Activated T-cell treated with anti-CD3 and anti-CD28 coated beads, Interleukin-2, amount 50 U/mL, for 72 hours (primary cell): Measurements from ENCODE around the gene HINT1. TPM values are rescaled to one million over a fixed set of nuclear protein-coding genes. Genes with fewer than 3 reads are reported as not detected.
"Not testable (repeated sequence)": the region's sequence is repeated elsewhere in the genome, so short reads cannot be mapped to it uniquely, and the experiment has no call there.

Experiments
- ATAC-seq, 2 donors: fragments of 150-1000 bp; cut with Tn5 transposase; replicated peaks in 1 of 2; 2 replicates each; pipeline ENCODE4 v1.10.0; 2021; ENCODE audit warnings: moderate library complexity in 2 of 2, mild to moderate bottlenecking in 1 of 2
- DNase-seq, 2 donors: peaks; one replicate each; pipeline ENCODE4 v3.0.0; 2021 to 2022; ENCODE audit warnings: mixed read lengths in 1 of 2
- H3K27ac Mint-ChIP-seq: one replicate; pipeline ENCODE4 v1.8.0; 2022; ENCODE audit warnings: mild to moderate bottlenecking, moderate library complexity, mixed read lengths
- H3K27me3 Mint-ChIP-seq: one replicate; pipeline ENCODE4 v1.8.0; 2022; ENCODE audit warnings: low read depth, mixed read lengths
- H3K36me3 Mint-ChIP-seq, 2 donors: one replicate each; pipeline ENCODE4 v1.8.0; 2022; ENCODE audit warnings: mixed read lengths in 2 of 2, mild to moderate bottlenecking in 1 of 2; ENCODE audit not compliant: insufficient read depth in 2 of 2
- H3K4me1 Mint-ChIP-seq: one replicate; pipeline ENCODE4 v1.8.0; 2022; ENCODE audit warnings: low read depth, mixed read lengths
- H3K4me3 Mint-ChIP-seq, 2 donors: one replicate each; pipeline ENCODE4 v1.8.0; 2022; ENCODE audit warnings: mild to moderate bottlenecking in 2 of 2, mixed read lengths in 2 of 2, moderate library complexity in 2 of 2
- H3K9me3 Mint-ChIP-seq, 2 donors: one replicate each; pipeline ENCODE4 v1.8.0; 2022; ENCODE audit warnings: mixed read lengths in 2 of 2
- total RNA-seq, 2 donors: library from RNA; stranded (reverse); gene quantifications; one replicate each; pipeline ENCODE4 v1.2.3, GENCODE V29; 2022

Gene HINT1
- total RNA-seq, 2 donors from 2014 or later: 269 to 292 TPM

DNA sequence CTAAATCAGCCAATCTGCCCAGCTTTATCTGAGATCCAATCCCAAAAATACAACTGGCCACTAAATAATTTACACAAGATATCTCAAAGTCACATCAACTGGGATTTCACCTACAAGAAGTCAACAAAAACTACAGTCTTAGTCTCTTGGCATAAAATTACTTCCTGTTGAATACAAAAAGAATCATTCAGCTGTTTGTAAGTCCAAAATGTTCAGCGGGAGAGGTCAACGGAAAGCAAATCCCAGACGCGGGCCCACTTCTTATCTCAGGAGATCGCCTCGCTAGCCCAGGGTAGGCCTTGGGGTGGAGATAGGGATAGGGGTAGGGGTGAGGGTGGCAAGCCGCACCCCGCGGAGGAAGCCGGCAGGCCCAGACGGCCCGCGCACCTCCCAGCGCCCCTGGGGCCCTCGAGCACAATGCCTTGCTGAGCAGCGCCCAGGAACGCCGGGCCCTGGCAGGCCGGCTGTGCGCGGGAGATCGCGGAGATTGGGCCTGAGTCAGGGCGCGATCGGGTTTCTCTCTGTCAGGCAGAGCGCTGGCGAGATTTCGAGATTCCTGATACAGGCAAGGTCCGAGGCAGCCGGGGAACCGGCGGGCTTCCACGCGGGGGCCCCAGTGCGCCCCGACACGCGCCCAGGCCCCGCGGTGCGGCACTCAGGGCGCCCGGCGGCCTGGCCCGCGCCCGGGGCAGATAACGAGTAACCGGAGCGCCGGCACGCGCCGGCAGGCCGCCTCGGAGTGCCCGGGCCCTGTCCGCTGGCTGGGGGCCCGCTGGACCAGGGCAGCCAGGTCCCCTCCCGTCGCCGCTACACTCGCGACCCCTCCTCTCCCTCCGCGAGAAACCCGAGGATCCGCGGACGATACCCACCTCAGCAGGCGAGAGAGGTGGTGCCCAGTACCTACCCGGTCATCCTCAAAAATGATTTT, 601 bp downstream of the HINT1 start:
- DNase-seq: peak; percentile 75 to 76
- Mint-ChIP-seq H3K27me3 (no peaks in the 10 kb centered on the region), H3K4me1 (peaks cover 57% of the 10 kb centered on the region), H3K27ac (peak overlapping the region; percentile 99), H3K9me3 (peaks cover 0 to 2% of the 10 kb centered on the region in 2 donors), H3K4me3 (peak overlapping the region; percentile 96 to 97), H3K36me3 (peaks cover 9 to 29% of the 10 kb centered on the region in 2 donors)
- ATAC-seq: peak; percentile 80 to 81

DNA sequence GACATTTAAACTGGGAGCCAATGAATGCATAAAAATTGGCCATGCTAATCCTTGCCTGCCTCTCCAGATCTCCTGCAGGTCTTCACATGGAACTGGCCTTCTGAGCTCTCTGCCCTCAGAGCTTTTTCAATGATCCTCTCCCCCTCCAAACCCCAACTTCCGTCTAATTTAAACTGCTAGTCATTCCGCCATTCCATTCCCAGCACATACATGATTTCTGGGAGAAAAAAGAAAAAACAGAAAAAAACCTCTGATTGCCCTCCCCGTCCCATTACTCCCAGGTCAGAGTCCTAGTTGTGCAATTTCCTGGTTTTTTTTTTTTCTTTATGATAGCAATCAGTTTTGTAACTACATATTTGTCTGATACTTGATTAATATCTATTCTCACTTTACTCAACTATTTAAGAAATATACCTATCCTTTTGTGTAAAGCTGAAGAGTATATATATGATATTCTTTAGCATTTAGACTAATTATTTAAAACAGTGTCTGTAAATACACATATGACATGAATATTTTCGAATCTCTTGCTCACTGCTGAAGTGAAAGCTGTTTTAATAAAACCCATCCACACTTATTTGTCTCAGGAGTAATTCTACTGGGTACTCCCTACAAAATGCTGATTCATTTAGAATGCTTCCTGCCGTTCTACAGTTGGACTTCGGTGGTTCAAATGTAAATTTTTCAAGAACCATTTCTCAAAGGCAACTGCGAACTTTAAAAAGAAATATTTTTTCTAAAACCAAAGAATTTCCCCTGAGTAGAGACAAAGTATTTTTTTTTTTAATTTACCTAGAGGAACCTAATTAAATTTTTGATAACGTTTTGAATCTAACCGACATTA, 1.6 kb downstream of the HINT1 start:
- Mint-ChIP-seq H3K4me1 (peaks cover 48% of the 10 kb centered on the region), H3K27me3 (no peaks in the 10 kb centered on the region), H3K4me3 (peak overlapping the region; percentile 94 to 96), H3K27ac (peak overlapping the region; percentile 98), H3K36me3 (peaks cover 16 to 38% of the 10 kb centered on the region in 2 donors), H3K9me3 (no peaks in the 10 kb centered on the region)
- DNase-seq (no peak), ATAC-seq (no peak)

DNA sequence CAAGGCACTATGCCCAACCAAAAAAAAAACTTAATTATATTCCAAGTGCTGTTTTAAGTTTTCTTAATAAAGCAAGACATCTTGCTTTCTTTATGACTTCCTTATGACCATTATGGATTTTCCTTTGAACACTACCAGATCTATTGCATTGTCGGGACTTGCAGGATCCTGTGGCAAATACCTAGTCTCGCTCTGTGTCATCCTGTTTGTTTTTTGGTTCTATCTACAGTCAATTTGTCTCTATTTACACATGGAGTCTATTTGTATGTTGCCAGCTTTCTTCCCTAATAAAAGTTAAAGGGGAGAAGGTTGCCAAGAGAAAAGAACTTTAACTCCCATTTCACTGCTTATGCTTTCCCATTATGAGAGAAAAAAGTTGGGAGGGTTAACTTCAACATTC, 4.9 kb downstream of the HINT1 start:
- peak overlapping the region; percentile 81 for H3K27ac Mint-ChIP-seq
- no peaks in the 10 kb centered on the region for H3K27me3 Mint-ChIP-seq
- H3K4me3 Mint-ChIP-seq: no peak overlapping the region
- peaks cover 30% of the 10 kb centered on the region for H3K4me1 Mint-ChIP-seq
- no peaks in the 10 kb centered on the region for H3K9me3 Mint-ChIP-seq
- peaks cover 18 to 42% of the 10 kb centered on the region in 2 donors for H3K36me3 Mint-ChIP-seq
- DNase-seq (no peak), ATAC-seq (no peak)

DNA sequence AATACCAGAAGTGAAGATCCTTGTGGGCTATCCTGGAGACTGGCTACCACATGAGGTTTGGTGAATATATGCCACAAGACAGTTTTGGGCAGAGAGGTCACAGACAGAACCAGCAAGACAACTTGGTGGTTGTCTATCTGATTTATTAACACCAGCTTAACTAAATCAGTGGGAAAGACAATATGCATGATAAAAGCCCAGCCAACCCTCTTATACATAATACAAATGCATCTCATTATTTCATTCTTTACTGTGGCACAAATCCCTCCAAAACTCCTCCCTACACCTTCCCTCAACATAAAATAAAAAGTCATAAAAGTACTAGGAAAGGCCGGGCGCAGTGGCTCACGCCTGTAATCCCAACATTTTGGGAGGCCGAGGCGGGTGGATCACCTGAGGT, 8.1 kb downstream of the HINT1 start:
- Mint-ChIP-seq H3K4me3 (no peak overlapping the region), H3K9me3 (no peaks in the 10 kb centered on the region), H3K4me1 (peaks cover 13% of the 10 kb centered on the region), H3K36me3 (peaks cover 15 to 27% of the 10 kb centered on the region in 2 donors), H3K27ac (no peak overlapping the region), H3K27me3 (no peaks in the 10 kb centered on the region)
- ATAC-seq (no peak), DNase-seq (no peak)

DNA sequence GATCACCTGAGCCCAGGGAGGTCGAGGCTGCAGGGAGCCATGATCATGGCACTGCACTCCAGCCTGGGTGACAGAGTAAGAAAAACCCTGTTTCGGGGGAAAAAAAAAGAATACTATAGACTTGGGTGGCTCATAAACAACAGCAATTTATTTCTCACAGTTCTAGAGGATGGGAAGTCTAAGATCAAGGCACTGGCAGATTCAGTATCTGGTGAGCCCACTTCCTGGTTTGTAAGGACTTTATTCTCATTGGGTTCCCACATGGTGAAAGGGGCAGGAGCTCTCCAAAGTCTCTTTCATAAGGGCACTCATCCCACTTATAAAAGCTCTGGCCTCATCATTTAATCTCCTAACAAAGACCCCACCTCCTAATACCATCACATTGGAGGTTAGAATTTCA, 8.7 kb downstream of the HINT1 start:
- Mint-ChIP-seq H3K4me3 (no peak overlapping the region), H3K27ac (no peak overlapping the region), H3K9me3 (no peaks in the 10 kb centered on the region), H3K36me3 (peaks cover 13 to 23% of the 10 kb centered on the region in 2 donors), H3K27me3 (no peaks in the 10 kb centered on the region), H3K4me1 (peaks cover 7% of the 10 kb centered on the region)
- DNase-seq: no peak
- no peak for ATAC-seq

DNA sequence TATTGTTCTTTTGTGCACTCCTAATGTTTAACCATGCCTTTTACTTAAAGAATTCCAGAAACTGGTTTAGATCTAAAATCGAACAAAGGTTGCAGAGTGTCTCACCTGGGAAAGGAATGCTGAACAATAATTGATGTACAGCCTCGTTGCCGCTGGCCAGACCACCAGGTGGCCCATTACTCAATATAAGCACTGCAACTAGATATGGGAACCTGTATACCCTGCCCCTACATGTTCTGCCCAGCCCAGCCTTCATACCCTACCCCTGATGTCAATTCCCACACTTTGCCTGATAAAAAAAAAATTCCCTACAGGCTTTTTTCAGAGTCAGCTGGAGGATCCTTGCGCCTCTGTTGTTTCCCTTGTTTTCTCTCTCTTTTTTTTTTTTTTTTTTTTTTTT, 13.8 kb downstream of the HINT1 start:
- no peaks in the 10 kb centered on the region for H3K4me1 Mint-ChIP-seq
- no peak for DNase-seq
- no peak overlapping the region for H3K4me3 Mint-ChIP-seq
- H3K27ac Mint-ChIP-seq: peak overlapping the region; percentile 62
- H3K9me3 Mint-ChIP-seq: no peaks in the 10 kb centered on the region
- H3K36me3 Mint-ChIP-seq: no peaks in the 10 kb centered on the region
- H3K27me3 Mint-ChIP-seq: no peaks in the 10 kb centered on the region
- no peak for ATAC-seq

DNA sequence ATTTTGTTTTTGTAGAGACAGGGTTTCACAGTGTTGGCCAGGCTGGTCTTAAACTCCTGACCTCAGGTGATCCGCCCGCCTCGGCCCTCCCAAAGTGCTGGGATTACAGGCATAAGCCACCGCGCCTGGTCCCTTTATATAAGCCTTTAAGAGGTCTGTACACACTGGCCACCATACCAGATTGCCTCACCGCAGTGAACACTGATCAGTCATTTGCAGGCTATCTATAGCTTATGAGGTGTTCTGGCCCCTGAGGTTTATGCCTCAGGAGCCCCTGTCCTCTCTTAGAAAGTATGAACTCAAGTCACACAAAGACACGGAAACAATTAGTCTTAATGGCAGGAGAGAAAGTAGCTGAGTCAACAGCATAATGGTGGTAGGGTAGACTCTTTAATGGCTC, 14.6 kb downstream of the HINT1 start:
- no peak overlapping the region for H3K27ac Mint-ChIP-seq
- ATAC-seq: no peak

DNA sequence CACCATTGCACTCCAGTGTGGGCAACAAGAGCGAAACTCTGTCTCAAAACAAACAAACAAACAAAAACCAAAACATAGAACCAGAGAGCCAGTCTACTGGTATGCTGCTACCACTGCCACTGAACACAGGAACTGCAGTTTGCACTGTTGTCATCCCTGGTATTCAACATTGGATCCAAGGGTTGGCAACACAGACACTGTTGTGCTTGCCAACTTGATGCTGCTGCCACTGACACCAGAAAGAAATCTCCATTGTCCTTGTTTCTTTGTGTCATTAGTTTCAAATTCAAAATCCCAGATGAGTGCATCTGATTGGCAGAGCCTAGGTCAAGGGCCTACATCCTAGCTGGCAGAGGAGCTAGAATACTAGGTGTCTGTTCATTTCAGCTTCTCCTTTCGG, 16.2 kb downstream of the HINT1 start:
- Mint-ChIP-seq H3K9me3 (no peaks in the 10 kb centered on the region), H3K4me3 (no peak overlapping the region), H3K36me3 (no peaks in the 10 kb centered on the region), H3K27ac (no peak overlapping the region), H3K4me1 (no peaks in the 10 kb centered on the region), H3K27me3 (no peaks in the 10 kb centered on the region)
- DNase-seq (no peak), ATAC-seq (no peak)

More for the DNA sequence above, 14.6 kb downstream of the HINT1 start:
- no peaks in the 10 kb centered on the region for H3K36me3 Mint-ChIP-seq
- no peak for DNase-seq
- no peaks in the 10 kb centered on the region for H3K4me1 Mint-ChIP-seq
- H3K27me3 Mint-ChIP-seq: no peaks in the 10 kb centered on the region
- H3K9me3 Mint-ChIP-seq: no peaks in the 10 kb centered on the region
- no peak overlapping the region for H3K4me3 Mint-ChIP-seq

DNA sequence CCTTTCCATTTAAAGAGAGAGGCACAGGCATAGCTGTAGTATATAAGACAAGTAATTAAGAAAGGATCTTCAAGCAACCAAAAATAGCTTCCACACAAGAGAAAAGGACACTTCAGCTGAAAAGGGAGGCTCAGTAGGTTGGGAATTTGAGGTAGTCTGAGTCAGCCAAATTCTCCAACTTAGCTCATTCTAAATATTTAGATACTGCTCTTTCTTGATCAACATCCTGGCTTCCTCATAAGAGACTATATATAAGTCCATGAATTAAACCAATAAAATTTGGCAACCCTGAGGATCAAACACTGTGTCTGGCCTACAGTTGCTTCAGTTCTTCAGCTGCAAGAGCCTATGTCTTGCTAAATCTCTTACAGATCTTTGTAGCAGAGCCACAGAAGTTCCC, 17.8 kb downstream of the HINT1 start:
- Mint-ChIP-seq H3K4me1 (no peaks in the 10 kb centered on the region), H3K9me3 (no peaks in the 10 kb centered on the region), H3K4me3 (no peak overlapping the region), H3K27ac (no peak overlapping the region), H3K27me3 (no peaks in the 10 kb centered on the region), H3K36me3 (no peaks in the 10 kb centered on the region)
- ATAC-seq: no peak
- no peak for DNase-seq

DNA sequence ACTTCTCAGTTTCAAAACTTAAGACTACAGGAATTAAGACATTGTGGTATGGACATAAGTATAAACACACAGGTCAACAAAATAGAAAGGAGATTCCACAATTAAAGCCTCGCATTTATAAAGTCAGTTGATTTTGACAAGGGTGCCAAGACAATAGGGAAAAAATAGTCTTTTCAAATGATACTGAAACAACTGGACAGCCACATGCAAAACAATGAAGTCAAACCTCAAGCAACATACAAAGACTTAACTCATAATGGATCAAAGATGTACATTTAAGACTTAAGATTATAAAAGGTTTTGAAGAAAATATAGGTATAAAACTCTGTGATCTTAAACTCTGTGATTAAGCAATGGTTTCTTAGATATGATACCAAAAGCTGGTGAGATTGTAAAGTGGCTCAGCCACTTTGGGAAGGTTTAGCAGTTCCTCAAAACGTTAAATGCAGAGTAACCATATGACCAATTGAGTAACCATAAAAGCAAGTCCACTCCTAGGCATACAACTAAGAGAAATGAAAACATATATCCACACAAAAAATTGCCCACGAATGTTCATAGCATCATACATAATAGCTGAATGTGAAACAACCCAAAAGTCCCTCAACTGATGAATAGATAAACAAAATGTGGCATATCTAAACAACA, 22.0 kb downstream of the HINT1 start:
- no peak for ATAC-seq
- no peaks in the 10 kb centered on the region for H3K36me3 Mint-ChIP-seq

DNA sequence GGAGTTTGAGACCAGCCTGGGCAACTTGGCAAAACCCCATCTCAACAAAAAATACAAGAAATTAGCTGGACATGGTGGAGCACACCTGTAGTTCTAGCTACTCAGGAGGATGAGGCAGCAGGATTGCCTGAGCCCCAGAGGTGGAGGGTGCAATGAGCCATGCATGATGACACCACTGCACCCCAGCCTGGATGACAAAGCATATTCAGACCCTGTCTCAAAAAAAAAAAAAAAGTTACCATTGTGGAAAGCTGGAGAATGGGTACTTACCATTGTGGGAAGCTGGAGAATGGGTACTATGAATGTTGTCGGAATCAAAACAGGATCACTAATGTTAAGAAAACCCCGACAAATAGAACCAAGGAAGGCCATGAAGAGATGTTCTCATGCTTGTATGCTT, 25.7 kb downstream of the HINT1 start:
- no peak for DNase-seq
- no peak for ATAC-seq
- H3K9me3 Mint-ChIP-seq: peaks cover 5 to 8% of the 10 kb centered on the region in 2 donors
- H3K4me1 Mint-ChIP-seq: no peaks in the 10 kb centered on the region
- no peak overlapping the region for H3K4me3 Mint-ChIP-seq
- H3K36me3 Mint-ChIP-seq: peaks cover 5 to 7% of the 10 kb centered on the region in 2 donors
- H3K27ac Mint-ChIP-seq: no peak overlapping the region
- H3K27me3 Mint-ChIP-seq: no peaks in the 10 kb centered on the region

More for the DNA sequence above, 22.0 kb downstream of the HINT1 start:
- no peak for DNase-seq
- Mint-ChIP-seq H3K4me3 (no peak overlapping the region), H3K9me3 (peaks cover 1 to 2% of the 10 kb centered on the region in 2 donors), H3K27me3 (no peaks in the 10 kb centered on the region), H3K4me1 (no peaks in the 10 kb centered on the region), H3K27ac (no peak overlapping the region)

DNA sequence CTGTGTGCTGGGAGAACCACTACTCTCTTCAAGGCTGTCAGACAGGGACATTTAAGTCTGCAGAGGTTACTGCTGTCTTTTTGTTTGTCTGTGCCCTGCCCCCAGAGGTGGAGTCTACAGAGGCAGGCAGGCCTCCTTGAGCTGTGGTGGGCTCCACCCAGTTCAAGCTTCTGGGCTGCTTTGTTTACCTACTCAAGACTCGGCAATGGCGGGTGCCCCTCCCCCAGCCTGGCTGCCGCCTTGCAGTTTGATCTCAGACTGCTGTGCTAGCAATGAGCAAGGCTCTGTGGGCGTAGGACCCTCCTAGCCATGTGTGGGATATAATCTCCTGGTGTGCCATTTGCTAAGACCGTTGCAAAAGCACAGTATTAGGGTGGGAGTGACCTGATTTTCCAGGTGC, 26.6 kb downstream of the HINT1 start:
- H3K4me1 Mint-ChIP-seq, ATAC-seq, H3K27ac Mint-ChIP-seq, H3K4me3 Mint-ChIP-seq, DNase-seq, H3K27me3 Mint-ChIP-seq, H3K36me3 Mint-ChIP-seq, H3K9me3 Mint-ChIP-seq: not testable (repeated sequence)

DNA sequence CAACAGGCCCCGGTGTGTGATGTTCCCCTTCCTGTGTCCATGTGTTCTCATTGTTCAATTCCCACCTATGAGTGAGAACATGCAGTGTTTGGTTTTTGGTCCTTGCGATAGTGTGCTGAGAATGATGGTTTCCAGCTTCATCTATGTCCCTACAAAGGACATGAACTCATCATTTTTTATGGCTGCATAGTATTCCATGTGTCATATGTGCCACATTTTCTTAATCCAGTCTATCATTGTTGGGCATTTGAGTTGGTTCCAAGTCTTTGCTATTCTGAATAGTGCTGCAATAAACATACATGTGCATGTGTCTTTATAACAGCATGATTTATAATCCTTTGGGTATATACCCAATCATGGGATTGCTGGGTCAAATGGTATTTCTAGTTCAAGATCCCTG, 32.0 kb downstream of the HINT1 start:
- not testable (repeated sequence) for H3K36me3 Mint-ChIP-seq, H3K9me3 Mint-ChIP-seq, H3K4me1 Mint-ChIP-seq, H3K27ac Mint-ChIP-seq, DNase-seq, H3K27me3 Mint-ChIP-seq, H3K4me3 Mint-ChIP-seq, ATAC-seq
